SK-N-MC (cell line): ENCODE results near the gene ZKSCAN4.

Experiments
- EZH2 ChIP-seq: fragments of 200-600 bp; sonication (generic); IDR thresholded peaks from one replicate; pipeline ENCODE4 v1.6.1; 2017; ENCODE audit warnings: antibody characterized with exemption
- POLR2AphosphoS5 ChIP-seq: IDR thresholded peaks from 2 replicates; pipeline ENCODE4 v1.6.1; 2012; ENCODE audit warnings: mild to moderate bottlenecking, low read depth, low read length, borderline replicate concordance

DNA sequence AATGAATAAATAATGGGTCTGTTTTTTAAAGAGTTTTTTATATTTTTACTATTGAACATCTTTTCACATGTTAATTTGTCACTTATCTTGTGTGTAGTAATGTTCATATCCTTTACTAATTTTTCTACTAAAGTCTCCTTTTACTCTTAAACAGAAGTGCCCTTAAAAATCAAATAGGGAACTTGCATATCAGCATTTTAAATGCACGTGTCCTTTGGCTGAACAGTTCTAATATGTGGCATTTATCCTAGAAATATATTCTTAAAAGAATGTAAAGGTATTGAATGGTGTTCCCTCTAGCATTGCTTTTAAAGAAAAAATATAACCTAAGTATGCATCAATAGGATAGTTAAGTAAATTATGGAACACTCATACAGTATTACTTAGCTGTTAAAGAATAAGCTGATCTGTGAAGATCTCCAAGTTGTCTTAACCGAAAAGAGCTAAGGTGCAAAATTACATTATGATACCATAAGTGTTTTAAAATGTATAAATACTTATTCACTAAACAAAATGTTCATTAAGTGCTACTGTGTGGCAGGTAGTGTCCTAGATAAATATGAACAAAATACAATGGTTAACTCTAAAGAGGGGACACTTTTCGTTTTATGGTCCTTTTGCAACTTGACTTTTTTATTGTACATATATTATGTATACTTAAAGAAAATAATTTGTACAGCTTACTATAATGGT, 28.7 kb upstream of the ZKSCAN4 start:
- TF ChIP-seq POLR2AphosphoS5 (no peak), EZH2 (no peak)
